ENCODE measurements around the gene TSPAN1. TPM values are rescaled to one million over a fixed set of nuclear protein-coding genes. Genes with fewer than 3 reads are reported as not detected.
A peak's percentile ranks its signal among the peaks of the same experiment; 100 is the strongest.

Gene TSPAN1
- total and polyA plus RNA-seq, 2 of the 13 experiments (the other 11 are each of a cell fraction or from before 2014, with no cell fraction given): 1.7 to 2.9 TPM

- no peaks in the 10 kb centered on the region for H3K79me2 ChIP-seq (ENCODE audit: insufficient read depth, low read length)
- TSS peak; percentile 92 for BruUV-seq (replicated peaks)
- 40% methylated on average over 5 of the region's 8 CpGs for WGBS (ENCODE audit: low lambda C conversion rate)
- ChIA-PET CTCF (ENCODE audit: low intra/inter-chr PET ratio, low total read pairs) (no interaction called here), POLR2A (interaction anchor here (1.1 to 3.3 kb wide), 8 partner anchors 9 to 64 kb away, joined by 3 to 24 read pairs (median 5); partner anchors contain the start of genes PIK3R3, POMGNT1 and RAD54L)
- H3K9ac ChIP-seq (ENCODE audit: insufficient read depth, low read depth, low read length): peak overlapping the region; percentile 42
- no peak overlapping the region for H2AFZ ChIP-seq (ENCODE audit: low read length)
- in situ Hi-C loops (cut with HindIII; ENCODE audit: extremely low pct_ligation_motif_present, low pct_unique_long_range_greater_than_20kb) (loop anchor here (5.0 kb wide), 1 partner anchor 39 kb away; no protein-coding TSS in a partner anchor), intact Hi-C loops (cut with micrococcal nuclease; ENCODE audit: unreplicated experiment) (no loop called here)
- peak; percentile 71 for FAIRE-seq
- no peaks in the 10 kb centered on the region for H3K27me3 ChIP-seq (ENCODE audit: control insufficient read depth in 1 of 2, insufficient read depth in 2 of 2, low read length in 2 of 2)
- no peaks in the 10 kb centered on the region for H3K36me3 ChIP-seq (replicated peaks in 1 of 2; ENCODE audit: control insufficient read depth in 1 of 2, insufficient read depth in 2 of 2, low read length in 2 of 2)
- H3K4me2 ChIP-seq (ENCODE audit: low read depth, low read length): peak overlapping the region; percentile 59
- peak; percentile 60 for ATAC-seq
- H3K4me1 ChIP-seq (ENCODE audit: insufficient read depth, low read length): peaks cover 67% of the 10 kb centered on the region
- H3K4me3 ChIP-seq (replicated peaks in 1 of 3; ENCODE audit: insufficient read depth in 1 of 3, low read depth in 2 of 3, low read length in 3 of 3): peak overlapping the region in 1 of 3 experiments; percentile 20; a peak in 1 of 6 replicates
- peak overlapping the region; percentile 71 for H3K27ac ChIP-seq (ENCODE audit: extremely low read length, insufficient read depth, low read length)
- no peaks in the 10 kb centered on the region for H4K20me1 ChIP-seq (ENCODE audit: insufficient read depth, low read length)
- H3K9me3 ChIP-seq (ENCODE audit: low read length): no peaks in the 10 kb centered on the region
- peak; percentile 85 for DNase-seq (ENCODE audit: low spot score)
- TF ChIP-seq, protein P1, sequence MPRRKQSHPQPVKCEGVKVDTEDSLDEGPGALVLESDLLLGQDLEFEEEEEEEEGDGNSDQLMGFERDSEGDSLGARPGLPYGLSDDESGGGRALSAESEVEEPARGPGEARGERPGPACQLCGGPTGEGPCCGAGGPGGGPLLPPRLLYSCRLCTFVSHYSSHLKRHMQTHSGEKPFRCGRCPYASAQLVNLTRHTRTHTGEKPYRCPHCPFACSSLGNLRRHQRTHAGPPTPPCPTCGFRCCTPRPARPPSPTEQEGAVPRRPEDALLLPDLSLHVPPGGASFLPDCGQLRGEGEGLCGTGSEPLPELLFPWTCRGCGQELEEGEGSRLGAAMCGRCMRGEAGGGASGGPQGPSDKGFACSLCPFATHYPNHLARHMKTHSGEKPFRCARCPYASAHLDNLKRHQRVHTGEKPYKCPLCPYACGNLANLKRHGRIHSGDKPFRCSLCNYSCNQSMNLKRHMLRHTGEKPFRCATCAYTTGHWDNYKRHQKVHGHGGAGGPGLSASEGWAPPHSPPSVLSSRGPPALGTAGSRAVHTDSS (CRISPR knock-in tag; conservative IDR thresholded peaks at IDR 0.05): no peak
- TF ChIP-seq ZMYM3 (CRISPR knock-in tag; IDR thresholded peaks at IDR 0.05) (peak; percentile 81; the same call in 1 of the 2 replicates), ZFY (CRISPR knock-in tag; IDR thresholded peaks at IDR 0.05) (no peak), MLLT10 (CRISPR knock-in tag; IDR thresholded peaks at IDR 0.05) (no peak), IRF1 (CRISPR knock-in tag; IDR thresholded peaks at IDR 0.05; ENCODE audit: low read depth) (no peak), CREB1 (IDR thresholded peaks at IDR 0.05) (peak; percentile 37; the same call in 1 of the 2 replicates), CREB1 (CRISPR knock-in tag; IDR thresholded peaks at IDR 0.05) (peak; percentile 79), ATRX (CRISPR knock-in tag; IDR thresholded peaks at IDR 0.05; ENCODE audit: borderline replicate concordance) (no peak), MZF1 (CRISPR knock-in tag; IDR thresholded peaks at IDR 0.05; ENCODE audit: borderline replicate concordance) (no peak), WIZ (CRISPR knock-in tag; IDR thresholded peaks at IDR 0.05) (no peak), RAD21 (CRISPR knock-in tag; IDR thresholded peaks at IDR 0.05) (no peak), ZBTB33 (CRISPR knock-in tag; IDR thresholded peaks at IDR 0.05) (no peak), NFE2L2 (IDR thresholded peaks at IDR 0.05; ENCODE audit: low read length) (no peak)
- TF ChIP-seq, protein P2, sequence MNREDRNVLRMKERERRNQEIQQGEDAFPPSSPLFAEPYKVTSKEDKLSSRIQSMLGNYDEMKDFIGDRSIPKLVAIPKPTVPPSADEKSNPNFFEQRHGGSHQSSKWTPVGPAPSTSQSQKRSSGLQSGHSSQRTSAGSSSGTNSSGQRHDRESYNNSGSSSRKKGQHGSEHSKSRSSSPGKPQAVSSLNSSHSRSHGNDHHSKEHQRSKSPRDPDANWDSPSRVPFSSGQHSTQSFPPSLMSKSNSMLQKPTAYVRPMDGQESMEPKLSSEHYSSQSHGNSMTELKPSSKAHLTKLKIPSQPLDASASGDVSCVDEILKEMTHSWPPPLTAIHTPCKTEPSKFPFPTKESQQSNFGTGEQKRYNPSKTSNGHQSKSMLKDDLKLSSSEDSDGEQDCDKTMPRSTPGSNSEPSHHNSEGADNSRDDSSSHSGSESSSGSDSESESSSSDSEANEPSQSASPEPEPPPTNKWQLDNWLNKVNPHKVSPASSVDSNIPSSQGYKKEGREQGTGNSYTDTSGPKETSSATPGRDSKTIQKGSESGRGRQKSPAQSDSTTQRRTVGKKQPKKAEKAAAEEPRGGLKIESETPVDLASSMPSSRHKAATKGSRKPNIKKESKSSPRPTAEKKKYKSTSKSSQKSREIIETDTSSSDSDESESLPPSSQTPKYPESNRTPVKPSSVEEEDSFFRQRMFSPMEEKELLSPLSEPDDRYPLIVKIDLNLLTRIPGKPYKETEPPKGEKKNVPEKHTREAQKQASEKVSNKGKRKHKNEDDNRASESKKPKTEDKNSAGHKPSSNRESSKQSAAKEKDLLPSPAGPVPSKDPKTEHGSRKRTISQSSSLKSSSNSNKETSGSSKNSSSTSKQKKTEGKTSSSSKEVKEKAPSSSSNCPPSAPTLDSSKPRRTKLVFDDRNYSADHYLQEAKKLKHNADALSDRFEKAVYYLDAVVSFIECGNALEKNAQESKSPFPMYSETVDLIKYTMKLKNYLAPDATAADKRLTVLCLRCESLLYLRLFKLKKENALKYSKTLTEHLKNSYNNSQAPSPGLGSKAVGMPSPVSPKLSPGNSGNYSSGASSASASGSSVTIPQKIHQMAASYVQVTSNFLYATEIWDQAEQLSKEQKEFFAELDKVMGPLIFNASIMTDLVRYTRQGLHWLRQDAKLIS (CRISPR knock-in tag; IDR thresholded peaks at IDR 0.05): no peak
- TF ChIP-seq, protein P3, sequence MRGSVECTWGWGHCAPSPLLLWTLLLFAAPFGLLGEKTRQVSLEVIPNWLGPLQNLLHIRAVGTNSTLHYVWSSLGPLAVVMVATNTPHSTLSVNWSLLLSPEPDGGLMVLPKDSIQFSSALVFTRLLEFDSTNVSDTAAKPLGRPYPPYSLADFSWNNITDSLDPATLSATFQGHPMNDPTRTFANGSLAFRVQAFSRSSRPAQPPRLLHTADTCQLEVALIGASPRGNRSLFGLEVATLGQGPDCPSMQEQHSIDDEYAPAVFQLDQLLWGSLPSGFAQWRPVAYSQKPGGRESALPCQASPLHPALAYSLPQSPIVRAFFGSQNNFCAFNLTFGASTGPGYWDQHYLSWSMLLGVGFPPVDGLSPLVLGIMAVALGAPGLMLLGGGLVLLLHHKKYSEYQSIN (CRISPR knock-in tag; IDR thresholded peaks at IDR 0.05; ENCODE audit: borderline replicate concordance): no peak
These were observed 8.4 kb downstream of the TSPAN1 start for GRCh38 chr1:46183079-46183847.

Measured in HepG2 (cell line).